ENCODE data around the gene MYEOV.

Gene MYEOV

GRCh38 chr11:69267395-69267805 lies 26.6 kb upstream of the MYEOV start:
- Histone ChIP-seq H3K36me3 (ENCODE audit: insufficient read depth, insufficient read length, low read length) (no peaks in the 10 kb centered on the region), H3K9me3 (ENCODE audit: insufficient read depth, low read length) (no peaks in the 10 kb centered on the region), H3K4me1 (ENCODE audit: insufficient read depth, insufficient read length) (peaks cover 3% of the 10 kb centered on the region), H3K4me3 (ENCODE audit: insufficient read length, low read depth) (no peak overlapping the region), H3K9ac (ENCODE audit: insufficient read length, low read depth) (no peak overlapping the region), H3K27me3 (ENCODE audit: insufficient read depth, insufficient read length) (no peaks in the 10 kb centered on the region)
- DNase-seq (ENCODE audit: low read depth, low spot score): no peak
- TF ChIP-seq YY1 (IDR thresholded peaks at IDR 0.05; ENCODE audit: insufficient read depth, insufficient read length) (no peak), ZNF274 (IDR thresholded peaks at IDR 0.05; ENCODE audit: low read depth, low read length) (no peak), SUZ12 (IDR thresholded peaks at IDR 0.05; ENCODE audit: extremely low read depth, insufficient read depth, insufficient read length) (no peak)

DNA sequence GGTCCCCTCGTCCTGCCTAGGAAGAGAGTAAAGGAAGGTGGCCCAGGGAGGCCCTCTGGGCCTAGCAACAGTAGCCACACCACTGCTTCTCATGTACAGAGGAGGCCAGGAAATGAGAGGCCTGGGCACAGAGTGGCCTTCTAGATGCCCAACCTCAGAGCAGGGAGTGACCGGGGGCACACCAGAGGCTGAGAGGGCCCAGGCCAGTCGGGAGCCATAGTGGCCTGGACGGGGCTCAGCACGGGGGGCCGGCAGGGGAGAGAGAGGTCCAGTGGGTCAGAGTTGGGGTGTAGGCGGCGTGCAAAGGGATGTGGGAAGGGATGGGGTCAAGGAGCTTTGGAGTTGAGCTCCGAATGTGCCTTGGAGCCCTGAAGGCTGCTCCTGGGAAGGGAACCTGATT lies 25.0 kb upstream of the MYEOV start:
- Histone ChIP-seq H3K9ac (ENCODE audit: insufficient read length, low read depth) (no peak overlapping the region), H3K27me3 (ENCODE audit: insufficient read depth, insufficient read length) (no peaks in the 10 kb centered on the region), H3K4me1 (ENCODE audit: insufficient read depth, insufficient read length) (peaks cover 3% of the 10 kb centered on the region), H3K36me3 (ENCODE audit: insufficient read depth, insufficient read length, low read length) (no peaks in the 10 kb centered on the region), H3K4me3 (ENCODE audit: insufficient read length, low read depth) (no peak overlapping the region), H3K9me3 (ENCODE audit: insufficient read depth, low read length) (no peaks in the 10 kb centered on the region)
- TF ChIP-seq YY1 (IDR thresholded peaks at IDR 0.05; ENCODE audit: insufficient read depth, insufficient read length) (no peak), ZNF274 (IDR thresholded peaks at IDR 0.05; ENCODE audit: low read depth, low read length) (no peak), SUZ12 (IDR thresholded peaks at IDR 0.05; ENCODE audit: extremely low read depth, insufficient read depth, insufficient read length) (no peak)
- DNase-seq (ENCODE audit: low read depth, low spot score): no peak

DNA sequence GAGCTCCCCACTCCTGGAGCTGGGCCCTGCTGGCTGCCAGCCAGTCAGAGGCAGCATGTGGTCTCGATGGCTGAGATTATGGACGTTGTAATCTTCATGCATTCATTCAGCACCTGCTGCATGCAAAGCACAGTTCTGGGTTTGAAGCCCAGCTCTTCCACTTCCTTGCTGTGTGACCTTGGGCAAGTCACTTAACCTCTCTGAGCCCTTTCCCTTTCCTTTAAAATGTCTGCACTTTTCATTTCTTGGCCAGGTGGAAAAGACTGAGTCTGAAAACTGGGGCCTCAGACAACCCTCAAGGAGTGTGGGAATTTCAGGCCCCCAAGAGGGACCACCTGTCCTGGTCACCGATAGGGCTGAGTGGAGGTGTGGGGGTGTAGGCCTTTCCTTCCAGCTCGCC lies 24.6 kb upstream of the MYEOV start:
- H3K9ac ChIP-seq (ENCODE audit: insufficient read length, low read depth): no peak overlapping the region
- no peak for TF ChIP-seq ZNF274 (IDR thresholded peaks at IDR 0.05; ENCODE audit: low read depth, low read length)
- no peak for TF ChIP-seq YY1 (IDR thresholded peaks at IDR 0.05; ENCODE audit: insufficient read depth, insufficient read length)
- TF ChIP-seq SUZ12 (IDR thresholded peaks at IDR 0.05; ENCODE audit: extremely low read depth, insufficient read depth, insufficient read length): no peak
- H3K9me3 ChIP-seq (ENCODE audit: insufficient read depth, low read length): no peaks in the 10 kb centered on the region
- H3K27me3 ChIP-seq (ENCODE audit: insufficient read depth, insufficient read length): no peaks in the 10 kb centered on the region
- H3K4me1 ChIP-seq (ENCODE audit: insufficient read depth, insufficient read length): peaks cover 3% of the 10 kb centered on the region
- no peak overlapping the region for H3K4me3 ChIP-seq (ENCODE audit: insufficient read length, low read depth)
- no peak for DNase-seq (ENCODE audit: low read depth, low spot score)
- no peaks in the 10 kb centered on the region for H3K36me3 ChIP-seq (ENCODE audit: insufficient read depth, insufficient read length, low read length)

DNA sequence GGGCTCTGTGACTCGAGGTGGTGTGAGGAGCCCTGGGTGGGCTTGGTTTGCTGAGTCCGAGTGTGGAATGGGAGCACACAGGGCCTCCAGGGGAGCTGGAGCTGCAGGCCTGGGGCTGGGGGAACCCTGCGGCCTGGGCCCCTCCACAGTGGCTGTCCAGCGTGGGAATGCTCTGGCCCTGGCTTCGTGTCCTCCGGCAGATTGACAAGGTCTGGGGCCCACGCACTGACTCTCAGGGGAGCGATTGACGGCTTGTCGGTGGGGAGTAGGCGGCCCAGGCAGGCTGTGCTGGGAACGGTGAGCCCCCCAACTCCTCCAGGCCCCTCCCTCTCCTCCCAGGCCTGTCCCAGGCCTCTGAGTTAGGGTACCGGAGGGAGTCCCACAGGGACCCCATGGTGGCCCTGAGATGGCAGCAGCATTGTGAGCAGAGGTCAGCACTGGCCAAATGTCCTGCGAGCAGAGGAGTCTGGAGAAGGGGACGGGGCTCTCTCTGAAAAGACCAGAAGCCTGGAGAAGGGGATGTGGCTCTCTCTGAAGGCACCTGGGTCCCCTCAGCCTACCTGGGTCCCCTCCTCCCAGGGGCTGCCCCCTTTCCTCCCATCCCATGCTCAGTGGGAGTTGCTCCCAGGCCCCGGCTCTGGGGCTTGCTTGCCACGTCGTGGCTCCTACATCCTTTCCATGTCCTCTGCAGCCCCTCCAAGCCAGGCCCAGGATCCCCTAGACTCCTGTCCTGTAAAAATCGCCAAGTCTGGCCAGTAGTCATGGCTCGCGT lies 23.8 kb upstream of the MYEOV start:
- DNase-seq (ENCODE audit: low read depth, low spot score): no peak
- H3K27me3 ChIP-seq (ENCODE audit: insufficient read depth, insufficient read length): no peaks in the 10 kb centered on the region
- no peak overlapping the region for H3K4me3 ChIP-seq (ENCODE audit: insufficient read length, low read depth)
- no peaks in the 10 kb centered on the region for H3K4me1 ChIP-seq (ENCODE audit: insufficient read depth, insufficient read length)
- H3K9me3 ChIP-seq (ENCODE audit: insufficient read depth, low read length): no peaks in the 10 kb centered on the region
- H3K36me3 ChIP-seq (ENCODE audit: insufficient read depth, insufficient read length, low read length): no peaks in the 10 kb centered on the region
- H3K9ac ChIP-seq (ENCODE audit: insufficient read length, low read depth): no peak overlapping the region
- TF ChIP-seq ZNF274 (IDR thresholded peaks at IDR 0.05; ENCODE audit: low read depth, low read length) (no peak), YY1 (IDR thresholded peaks at IDR 0.05; ENCODE audit: insufficient read depth, insufficient read length) (no peak), SUZ12 (IDR thresholded peaks at IDR 0.05; ENCODE audit: extremely low read depth, insufficient read depth, insufficient read length) (no peak)

- DNase-seq (ENCODE audit: low read depth, low spot score): no peak
- H3K4me1 ChIP-seq (ENCODE audit: insufficient read depth, insufficient read length): no peaks in the 10 kb centered on the region
- H3K9ac ChIP-seq (ENCODE audit: insufficient read length, low read depth): no peak overlapping the region
- H3K36me3 ChIP-seq (ENCODE audit: insufficient read depth, insufficient read length, low read length): no peaks in the 10 kb centered on the region
- H3K27me3 ChIP-seq (ENCODE audit: insufficient read depth, insufficient read length): no peaks in the 10 kb centered on the region
- H3K9me3 ChIP-seq (ENCODE audit: insufficient read depth, low read length): no peaks in the 10 kb centered on the region
- no peak overlapping the region for H3K4me3 ChIP-seq (ENCODE audit: insufficient read length, low read depth)
- TF ChIP-seq YY1 (IDR thresholded peaks at IDR 0.05; ENCODE audit: insufficient read depth, insufficient read length): no peak
- no peak for TF ChIP-seq SUZ12 (IDR thresholded peaks at IDR 0.05; ENCODE audit: extremely low read depth, insufficient read depth, insufficient read length)
- TF ChIP-seq ZNF274 (IDR thresholded peaks at IDR 0.05; ENCODE audit: low read depth, low read length): no peak
Observed at GRCh38 chr11:69270941-69271340, 23.0 kb upstream of the MYEOV start.

GRCh38 chr11:69272055-69272454 lies 21.9 kb upstream of the MYEOV start:
- DNase-seq (ENCODE audit: low read depth, low spot score): no peak
- no peaks in the 10 kb centered on the region for H3K9me3 ChIP-seq (ENCODE audit: insufficient read depth, low read length)
- no peaks in the 10 kb centered on the region for H3K36me3 ChIP-seq (ENCODE audit: insufficient read depth, insufficient read length, low read length)
- no peak overlapping the region for H3K4me3 ChIP-seq (ENCODE audit: insufficient read length, low read depth)
- no peaks in the 10 kb centered on the region for H3K27me3 ChIP-seq (ENCODE audit: insufficient read depth, insufficient read length)
- TF ChIP-seq YY1 (IDR thresholded peaks at IDR 0.05; ENCODE audit: insufficient read depth, insufficient read length) (no peak), ZNF274 (IDR thresholded peaks at IDR 0.05; ENCODE audit: low read depth, low read length) (no peak), SUZ12 (IDR thresholded peaks at IDR 0.05; ENCODE audit: extremely low read depth, insufficient read depth, insufficient read length) (no peak)
- no peaks in the 10 kb centered on the region for H3K4me1 ChIP-seq (ENCODE audit: insufficient read depth, insufficient read length)
- H3K9ac ChIP-seq (ENCODE audit: insufficient read length, low read depth): no peak overlapping the region

DNA sequence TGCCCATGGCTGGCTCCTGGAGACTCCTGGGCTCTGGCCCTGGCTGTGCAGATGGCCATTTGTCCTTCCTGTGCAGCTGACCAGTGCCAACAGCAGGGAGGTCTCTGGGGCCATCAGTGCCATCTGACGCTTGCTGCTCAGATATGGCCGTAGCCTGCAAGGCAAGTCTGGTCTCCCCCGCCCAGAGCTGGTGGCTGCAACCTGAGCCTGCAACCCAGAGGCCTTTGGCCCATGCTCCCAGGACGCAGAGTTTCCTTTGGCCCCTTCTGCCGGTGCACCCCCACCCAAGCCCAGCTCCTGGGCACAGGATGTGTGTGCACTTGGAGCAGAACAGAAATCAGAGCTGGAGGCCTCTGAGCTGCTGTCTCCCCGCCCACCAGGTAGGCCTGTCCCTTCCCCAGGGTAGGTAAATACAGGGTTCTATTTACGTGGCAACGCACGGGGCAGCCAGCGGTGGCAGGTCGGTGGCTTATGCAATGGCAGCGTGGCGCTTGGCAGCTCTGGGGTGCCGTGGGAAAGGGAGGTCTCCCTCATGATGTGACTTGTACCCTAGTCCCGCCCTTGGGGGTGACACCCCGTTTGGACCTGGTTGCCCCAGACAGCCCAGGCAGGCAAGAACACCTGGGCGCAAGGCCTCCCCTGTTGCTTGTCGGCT lies 21.0 kb upstream of the MYEOV start:
- TF ChIP-seq ZNF274 (IDR thresholded peaks at IDR 0.05; ENCODE audit: low read depth, low read length) (no peak), YY1 (IDR thresholded peaks at IDR 0.05; ENCODE audit: insufficient read depth, insufficient read length) (no peak), SUZ12 (IDR thresholded peaks at IDR 0.05; ENCODE audit: extremely low read depth, insufficient read depth, insufficient read length) (no peak)
- no peak for DNase-seq (ENCODE audit: low read depth, low spot score)
- peaks cover 3% of the 10 kb centered on the region for H3K4me1 ChIP-seq (ENCODE audit: insufficient read depth, insufficient read length)
- H3K27me3 ChIP-seq (ENCODE audit: insufficient read depth, insufficient read length): no peaks in the 10 kb centered on the region
- no peak overlapping the region for H3K9ac ChIP-seq (ENCODE audit: insufficient read length, low read depth)
- no peaks in the 10 kb centered on the region for H3K36me3 ChIP-seq (ENCODE audit: insufficient read depth, insufficient read length, low read length)
- no peaks in the 10 kb centered on the region for H3K9me3 ChIP-seq (ENCODE audit: insufficient read depth, low read length)
- H3K4me3 ChIP-seq (ENCODE audit: insufficient read length, low read depth): no peak overlapping the region
